IMR-90 (cell line): ENCODE results near the gene KLHL40. TPM values are rescaled to one million over a fixed set of nuclear protein-coding genes. Genes with fewer than 3 reads are reported as not detected.

Experiments used
- ATAC-seq: fragments of 200-7000 bp; cut with Tn5 transposase; 2 replicates; pipeline ENCODE4 v1.9.1; 2020; ENCODE audit warnings: low read depth, mild to moderate bottlenecking, moderate library complexity
- BruUV-seq: library from RNA; stranded (reverse); fragments of 400-500 nt; replicated peaks from 2 replicates; lab custom pipeline; 2021; lab: Mats Ljungman, UMichigan
- CTCF ChIA-PET: fragments of 300-600 bp; formaldehyde crosslinking; extraction: SDS; loops from one replicate; lab custom pipeline; 2021; ENCODE audit warnings: antibody characterized with exemption; lab: Yijun Ruan, JAX
- POLR2A ChIA-PET: fragments of 300-600 bp; sonication (Branson Sonifier 250); formaldehyde crosslinking; loops from one replicate; lab custom pipeline; 2022; ENCODE audit warnings: antibody characterized with exemption; ENCODE audit not compliant: unreplicated experiment; lab: Charles Lee
- DNase-seq: peaks from one replicate; pipeline ENCODE4 v3.0.0; 2013
- H2AFZ ChIP-seq: replicated peaks from 2 replicates; pipeline ENCODE3; 2013; ENCODE audit warnings: low read length, mild to moderate bottlenecking; ENCODE audit not compliant: poor library complexity
- H2AK5ac ChIP-seq: 2 replicates; pipeline ENCODE4 v1.6.1; 2013; ENCODE audit warnings: low read depth, low read length, inconsistent platforms
- H2AK9ac ChIP-seq: replicated peaks from 2 replicates; pipeline ENCODE3; 2013; ENCODE audit warnings: mild to moderate bottlenecking, low read depth, low read length, moderate library complexity; ENCODE audit not compliant: poor library complexity
- H2BK120ac ChIP-seq: 2 replicates; pipeline ENCODE4 v1.6.1; 2013; ENCODE audit warnings: low read depth, low read length, inconsistent platforms
- H2BK15ac ChIP-seq: 3 replicates; pipeline ENCODE4 v1.6.1; 2013; ENCODE audit warnings: low read depth, low read length, inconsistent platforms
- H2BK20ac ChIP-seq: 2 replicates; pipeline ENCODE4 v1.6.1; 2013; ENCODE audit warnings: low read depth, mild to moderate bottlenecking, inconsistent platforms, low read length, moderate library complexity
- H2BK5ac ChIP-seq: 2 replicates; pipeline ENCODE4 v1.6.1; 2013; ENCODE audit warnings: mild to moderate bottlenecking, low read depth, low read length, inconsistent platforms; ENCODE audit not compliant: poor library complexity, severe bottlenecking
- H3K14ac ChIP-seq: replicated peaks from 2 replicates; pipeline ENCODE4 v1.6.1; 2013; ENCODE audit warnings: low read depth, low read length, inconsistent platforms
- H3K18ac ChIP-seq: 2 replicates; pipeline ENCODE4 v1.6.1; 2013; ENCODE audit warnings: low read depth, low read length, control low read depth
- H3K23ac ChIP-seq: 2 replicates; pipeline ENCODE4 v1.6.1; 2013; ENCODE audit warnings: low read depth, low read length, inconsistent platforms
- H3K27ac ChIP-seq: 2 replicates; pipeline ENCODE4 v1.5.1; 2013; ENCODE audit warnings: mild to moderate bottlenecking, control low read depth, low read length; ENCODE audit not compliant: insufficient read depth
- H3K27me3 ChIP-seq: 2 replicates; pipeline ENCODE4 v1.6.1; 2013; ENCODE audit warnings: low read length; ENCODE audit not compliant: control insufficient read depth, insufficient read depth
- H3K36me3 ChIP-seq: 2 replicates; pipeline ENCODE4 v1.6.1; 2013; ENCODE audit warnings: low read length, mixed read lengths; ENCODE audit not compliant: control insufficient read depth, insufficient read depth
- H3K4ac ChIP-seq: 2 replicates; pipeline ENCODE4 v1.6.1; 2013; ENCODE audit warnings: low read depth, low read length, inconsistent platforms
- H3K4me1 ChIP-seq: 2 replicates; pipeline ENCODE4 v1.6.1; 2013; ENCODE audit warnings: low read length, mixed read lengths; ENCODE audit not compliant: control insufficient read depth, insufficient read depth
- H3K4me2 ChIP-seq: 2 replicates; pipeline ENCODE4 v1.6.1; 2013; ENCODE audit warnings: low read depth, mild to moderate bottlenecking, control low read depth, low read length, moderate library complexity
- H3K4me3 ChIP-seq: 2 replicates; pipeline ENCODE4 v1.5.1; 2013; ENCODE audit warnings: low read depth, mild to moderate bottlenecking, control low read depth, low read length, moderate library complexity; ENCODE audit not compliant: insufficient read depth
- H3K56ac ChIP-seq: 2 replicates; pipeline ENCODE4 v1.6.1; 2013; ENCODE audit warnings: low read length, inconsistent platforms; ENCODE audit not compliant: insufficient read depth; ENCODE audit errors: extremely low read depth
- H3K79me1 ChIP-seq, 2 experiments: 2 replicates each; pipeline ENCODE4 v1.6.1; 2013; ENCODE audit warnings: low read length in 2 of 2, inconsistent platforms in 1 of 2, low read depth in 1 of 2
- H3K9ac ChIP-seq: 2 replicates; pipeline ENCODE4 v1.6.1; 2013; ENCODE audit warnings: low read depth, low read length, control low read depth
- H3K9me1 ChIP-seq: 2 replicates; pipeline ENCODE4 v1.6.1; 2013; ENCODE audit warnings: low read length, inconsistent platforms; ENCODE audit not compliant: insufficient read depth
- H3K9me3 ChIP-seq: 2 replicates; pipeline ENCODE4 v1.6.1; 2013; ENCODE audit warnings: low read length; ENCODE audit not compliant: control insufficient read depth, insufficient read depth
- H4K20me1 ChIP-seq: 2 replicates; pipeline ENCODE4 v1.6.1; 2013; ENCODE audit warnings: low read length, inconsistent platforms; ENCODE audit not compliant: insufficient read depth
- H4K5ac ChIP-seq: 2 replicates; pipeline ENCODE4 v1.6.1; 2013; ENCODE audit warnings: mild to moderate bottlenecking, low read depth, low read length, control low read depth
- H4K8ac ChIP-seq, 2 experiments: 2 replicates each; pipeline ENCODE4 v1.6.1; 2013; ENCODE audit warnings: low read depth in 2 of 2, low read length in 2 of 2, control low read depth in 1 of 2, inconsistent platforms in 1 of 2
- H4K91ac ChIP-seq: 2 replicates; pipeline ENCODE4 v1.6.1; 2013; ENCODE audit warnings: low read depth, low read length, inconsistent platforms; ENCODE audit not compliant: insufficient read depth
- BHLHE40 ChIP-seq: fragments of 150-350 bp; IDR thresholded peaks from 2 replicates; pipeline ENCODE4 v1.6.1; 2016; ENCODE audit warnings: mild to moderate bottlenecking, low read depth, low read length
- ELK1 ChIP-seq: fragments of 150-350 bp; IDR thresholded peaks from 2 replicates; pipeline ENCODE4 v1.6.1; 2016; ENCODE audit warnings: low read depth, mild to moderate bottlenecking, low read length, moderate library complexity, borderline replicate concordance
- RFX5 ChIP-seq: IDR thresholded peaks from 2 replicates; pipeline ENCODE4 v1.8.0; 2012; ENCODE audit warnings: low read depth, mild to moderate bottlenecking, low read length, moderate library complexity
- WGBS, 2 experiments: methylation state at CpG; one replicate each; pipeline versions ENCODE4 v1.1.5 to v1.1.7; 2013; ENCODE audit warnings: missing lambda C conversion rate in 2 of 2; ENCODE audit not compliant: insufficient read length in 1 of 2; ENCODE audit errors: extremely low coverage in 2 of 2; 5-methylcytosine and 5-hydroxymethylcytosine counted together
- dilution Hi-C: fragments of 300-500 bp; cut with HindIII; formaldehyde crosslinking; loops from one replicate; pipeline ENCODE4 v1.14.3; 2018; ENCODE audit warnings: low sequenced_read_pairs; ENCODE audit not compliant: unreplicated experiment
- in situ Hi-C: fragments of 300-500 bp; cut with MboI; formaldehyde crosslinking; loops from 3 replicates; pipeline ENCODE4 v1.14.3; 2019; ENCODE audit warnings: low sequenced_read_pairs, inconsistent platforms, mixed read lengths
- intact Hi-C: fragments of 100-400 bp; cut with micrococcal nuclease; formaldehyde crosslinking; loops from 2 replicates; pipeline ENCODE4 v1.10.0; 2022
- polyA plus RNA-seq, 3 experiments: library from polyadenylated mRNA; depleted of rRNA; stranded (reverse); fragments of >200 nt; gene quantifications; 2 replicates each; pipeline ENCODE4 v1.2.3, GENCODE V29; 2012; ENCODE audit warnings: low replicate concordance in 1 of 3
- total RNA-seq: library from RNA; depleted of rRNA; stranded (reverse); fragments of >200 nt; gene quantifications from 2 replicates; pipeline ENCODE4 v1.2.3, GENCODE V29; 2012

KLHL40 gene
- total and polyA plus RNA-seq, 2 of the 4 experiments (the other 2 are of a cell fraction), result not detected

GRCh38 chr3:42666577-42666998 lies 18.7 kb upstream of the KLHL40 start:
- Histone ChIP-seq H3K9ac (no peak overlapping the region), H2BK20ac (no peak overlapping the region), H3K36me3 (peaks cover 2% of the 10 kb centered on the region; the same call in 1 of the 2 replicates), H2BK15ac (no peak overlapping the region), H3K56ac (no peak overlapping the region), H3K27ac (no peak overlapping the region), H3K9me1 (peaks cover 3% of the 10 kb centered on the region; the same call in 1 of the 2 replicates), H3K14ac (no peak overlapping the region), H3K4me3 (no peak overlapping the region), H3K23ac (no peak overlapping the region), H2AK9ac (peak overlapping the region; percentile 73), H2AFZ (no peak overlapping the region), H3K18ac (no peak overlapping the region), H2BK5ac (no peak overlapping the region), H3K9me3 (peaks cover 3% of the 10 kb centered on the region), H4K91ac (no peak overlapping the region), H4K8ac (no peak overlapping the region), H4K5ac (no peak overlapping the region), H3K4me1 (no peaks in the 10 kb centered on the region; the same call in 1 of the 2 replicates), H3K27me3 (peaks cover 7% of the 10 kb centered on the region; the same call in 1 of the 2 replicates), H3K4me2 (no peak overlapping the region), H4K20me1 (no peaks in the 10 kb centered on the region; the same call in 1 of the 2 replicates), H2AK5ac (peak overlapping the region; percentile 18; the same call in 1 of the 2 replicates), H3K4ac (no peak overlapping the region), H3K79me1 (0 out of 4 replicates have a peak, but pooled peaks cover 0 to under 1% of the 10 kb centered on the region in 2 experiments), H2BK120ac (no peak overlapping the region)
- no peak for DNase-seq
- ChIA-PET CTCF (no interaction called here), POLR2A (no interaction called here)
- in situ Hi-C loops (no loop called here), intact Hi-C loops (no loop called here), dilution Hi-C loops (no loop called here)
- ATAC-seq, result no peak
- WGBS, 2 experiments, result 71% methylated on average over 1 of the region's 4 CpGs; no CpG with 5 or more reads in 1 of the 2 experiments
- BruUV-seq, result no TSS peak
- TF ChIP-seq ELK1 (no peak), BHLHE40 (no peak), RFX5 (no peak)
